ENCODE results near the gene MSRB2. TPM values are rescaled to one million over a fixed set of nuclear protein-coding genes. Genes with fewer than 3 reads are reported as not detected.
A peak's percentile ranks its signal among the peaks of the same experiment; 100 is the strongest.

Gene MSRB2
- total RNA-seq, 1 donor from 2014 or later = 15.5 TPM

- Mint-ChIP-seq H3K9me3 (ENCODE audit: unreplicated experiment) (no peaks in the 10 kb centered on the region), H3K27me3 (ENCODE audit: unreplicated experiment) (peaks cover 63% of the 10 kb centered on the region), H3K4me1 (ENCODE audit: unreplicated experiment) (no peaks in the 10 kb centered on the region), H3K36me3 (ENCODE audit: unreplicated experiment) (no peaks in the 10 kb centered on the region), H3K27ac (ENCODE audit: unreplicated experiment) (no peak overlapping the region), H3K4me3 (ENCODE audit: unreplicated experiment) (no peak overlapping the region)
- DNase-seq (ENCODE audit: extremely low spot score, unreplicated experiment) = no peak
- TF ChIP-seq CTCF (IDR thresholded peaks at IDR 0.05) = no peak
These were observed 14.1 kb upstream of the MSRB2 start for GRCh38 chr10:23081221-23081750.

GRCh38 chr10:23081891-23082290 lies 13.5 kb upstream of the MSRB2 start:
- peak; percentile 12 for TF ChIP-seq CTCF (IDR thresholded peaks at IDR 0.05)
- H3K4me3 Mint-ChIP-seq (ENCODE audit: unreplicated experiment) = no peak overlapping the region
- H3K27ac Mint-ChIP-seq (ENCODE audit: unreplicated experiment) = no peak overlapping the region
- no peaks in the 10 kb centered on the region for H3K36me3 Mint-ChIP-seq (ENCODE audit: unreplicated experiment)
- peaks cover 62% of the 10 kb centered on the region for H3K27me3 Mint-ChIP-seq (ENCODE audit: unreplicated experiment)
- H3K9me3 Mint-ChIP-seq (ENCODE audit: unreplicated experiment) = no peaks in the 10 kb centered on the region
- no peaks in the 10 kb centered on the region for H3K4me1 Mint-ChIP-seq (ENCODE audit: unreplicated experiment)
- DNase-seq (ENCODE audit: extremely low spot score, unreplicated experiment) = no peak

GRCh38 chr10:23088609-23089008 lies 6.8 kb upstream of the MSRB2 start:
- Mint-ChIP-seq H3K4me3 (ENCODE audit: unreplicated experiment) (no peak overlapping the region), H3K4me1 (ENCODE audit: unreplicated experiment) (no peaks in the 10 kb centered on the region), H3K9me3 (ENCODE audit: unreplicated experiment) (peaks cover 9% of the 10 kb centered on the region), H3K27ac (ENCODE audit: unreplicated experiment) (no peak overlapping the region), H3K27me3 (ENCODE audit: unreplicated experiment) (peaks cover 27% of the 10 kb centered on the region), H3K36me3 (ENCODE audit: unreplicated experiment) (no peaks in the 10 kb centered on the region)
- TF ChIP-seq CTCF (IDR thresholded peaks at IDR 0.05) = no peak
- no peak for DNase-seq (ENCODE audit: extremely low spot score, unreplicated experiment)

GRCh38 chr10:23094786-23095403 lies 484 bp upstream of the MSRB2 start:
- Mint-ChIP-seq H3K4me3 (ENCODE audit: unreplicated experiment) (peak overlapping the region; percentile 61), H3K4me1 (ENCODE audit: unreplicated experiment) (peaks cover 12% of the 10 kb centered on the region), H3K27me3 (ENCODE audit: unreplicated experiment) (peaks cover 8% of the 10 kb centered on the region), H3K36me3 (ENCODE audit: unreplicated experiment) (no peaks in the 10 kb centered on the region), H3K27ac (ENCODE audit: unreplicated experiment) (peak overlapping the region; percentile 2), H3K9me3 (ENCODE audit: unreplicated experiment) (peaks cover 9% of the 10 kb centered on the region)
- no peak for TF ChIP-seq CTCF (IDR thresholded peaks at IDR 0.05)
- DNase-seq (ENCODE audit: extremely low spot score, unreplicated experiment) = no peak

GRCh38 chr10:23095966-23096801 lies 805 bp downstream of the MSRB2 start:
- Mint-ChIP-seq H3K27ac (ENCODE audit: unreplicated experiment) (peak overlapping the region; percentile 84), H3K36me3 (ENCODE audit: unreplicated experiment) (no peaks in the 10 kb centered on the region), H3K4me1 (ENCODE audit: unreplicated experiment) (peaks cover 12% of the 10 kb centered on the region), H3K4me3 (ENCODE audit: unreplicated experiment) (peak overlapping the region; percentile 88), H3K9me3 (ENCODE audit: unreplicated experiment) (peaks cover 11% of the 10 kb centered on the region), H3K27me3 (ENCODE audit: unreplicated experiment) (peaks cover 8% of the 10 kb centered on the region)
- no peak for TF ChIP-seq CTCF (IDR thresholded peaks at IDR 0.05)
- DNase-seq (ENCODE audit: extremely low spot score, unreplicated experiment) = no peak
